Urothelium cell line (cell line): ENCODE results near the gene CDK5RAP3.

ENCODE experiments used
- DNase-seq: peaks from one replicate; pipeline ENCODE4 v3.0.0; 2011; ENCODE audit warnings: low spot score, mixed read lengths
- FAIRE-seq: peaks from 2 replicates; lab custom pipeline; 2011; peaks lifted over from hg19 to GRCh38; lab: Jason Lieb, UNC

CDK5RAP3 gene

GRCh38 chr17:47946929-47947397 lies 23.9 kb upstream of the CDK5RAP3 start:
- FAIRE-seq = peak; percentile 88
- DNase-seq = peak; percentile 94

GRCh38 chr17:47948706-47949196 lies 22.2 kb upstream of the CDK5RAP3 start:
- FAIRE-seq (no peak), DNase-seq (no peak)

DNA sequence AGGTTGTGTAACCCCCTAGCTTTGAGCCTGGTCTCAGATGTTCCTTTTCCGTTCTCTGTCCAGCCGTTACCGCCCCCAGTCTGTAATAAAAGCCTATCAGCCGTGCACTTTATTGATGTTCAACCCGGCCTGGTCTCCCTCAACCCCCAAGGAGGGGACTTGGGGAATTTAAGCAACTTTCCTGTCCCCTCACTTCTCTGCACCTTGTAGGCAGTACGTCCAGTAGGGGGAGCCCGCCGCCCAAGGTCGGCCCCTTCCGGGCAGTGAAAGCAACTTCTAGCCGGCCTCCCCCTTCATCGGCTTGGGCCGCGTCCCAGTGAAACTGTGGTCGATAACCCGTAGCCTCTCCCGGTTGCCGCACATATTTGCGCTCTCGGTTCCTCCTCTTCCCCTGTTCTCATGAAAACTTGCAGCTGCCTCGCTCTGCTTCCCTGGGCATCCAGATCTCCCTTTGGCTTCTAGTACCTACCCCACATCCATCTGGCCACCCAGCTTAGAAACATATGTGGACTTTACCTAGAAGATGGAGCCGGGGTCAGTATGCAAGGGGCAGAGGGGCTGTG lies 21.6 kb upstream of the CDK5RAP3 start:
- DNase-seq = peak; percentile 81
- FAIRE-seq = peak; percentile 50

DNA sequence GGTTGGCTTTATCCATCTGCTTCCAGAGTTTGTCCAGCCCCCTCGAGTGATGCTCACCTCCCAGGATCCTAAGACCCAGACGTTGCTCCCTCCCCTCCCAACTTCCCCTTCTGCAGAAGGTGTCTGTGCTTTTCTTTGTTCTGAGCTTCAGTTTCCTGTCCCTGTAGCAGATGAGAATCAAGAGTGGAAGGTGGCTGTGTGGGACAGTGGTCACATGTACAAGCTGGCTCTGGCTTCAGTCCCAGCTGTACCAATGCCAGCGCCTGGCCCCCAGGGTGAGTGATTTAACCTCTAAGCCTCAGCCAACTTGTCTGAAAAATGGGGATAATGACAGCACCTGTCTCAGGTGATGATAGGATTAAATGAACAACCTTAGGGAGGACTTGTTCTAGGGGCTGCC lies 21.0 kb upstream of the CDK5RAP3 start:
- FAIRE-seq (no peak), DNase-seq (no peak)

- FAIRE-seq (no peak), DNase-seq (no peak)
Observed at GRCh38 chr17:47950448-47950847, 20.5 kb upstream of the CDK5RAP3 start.

GRCh38 chr17:47952171-47953021 lies 18.5 kb upstream of the CDK5RAP3 start:
- no peak for DNase-seq
- FAIRE-seq = no peak

GRCh38 chr17:47953909-47954308 lies 17.0 kb upstream of the CDK5RAP3 start:
- FAIRE-seq (no peak), DNase-seq (no peak)

- no peak for FAIRE-seq
Observed at GRCh38 chr17:47955497-47956461, 15.1 kb upstream of the CDK5RAP3 start.

DNA sequence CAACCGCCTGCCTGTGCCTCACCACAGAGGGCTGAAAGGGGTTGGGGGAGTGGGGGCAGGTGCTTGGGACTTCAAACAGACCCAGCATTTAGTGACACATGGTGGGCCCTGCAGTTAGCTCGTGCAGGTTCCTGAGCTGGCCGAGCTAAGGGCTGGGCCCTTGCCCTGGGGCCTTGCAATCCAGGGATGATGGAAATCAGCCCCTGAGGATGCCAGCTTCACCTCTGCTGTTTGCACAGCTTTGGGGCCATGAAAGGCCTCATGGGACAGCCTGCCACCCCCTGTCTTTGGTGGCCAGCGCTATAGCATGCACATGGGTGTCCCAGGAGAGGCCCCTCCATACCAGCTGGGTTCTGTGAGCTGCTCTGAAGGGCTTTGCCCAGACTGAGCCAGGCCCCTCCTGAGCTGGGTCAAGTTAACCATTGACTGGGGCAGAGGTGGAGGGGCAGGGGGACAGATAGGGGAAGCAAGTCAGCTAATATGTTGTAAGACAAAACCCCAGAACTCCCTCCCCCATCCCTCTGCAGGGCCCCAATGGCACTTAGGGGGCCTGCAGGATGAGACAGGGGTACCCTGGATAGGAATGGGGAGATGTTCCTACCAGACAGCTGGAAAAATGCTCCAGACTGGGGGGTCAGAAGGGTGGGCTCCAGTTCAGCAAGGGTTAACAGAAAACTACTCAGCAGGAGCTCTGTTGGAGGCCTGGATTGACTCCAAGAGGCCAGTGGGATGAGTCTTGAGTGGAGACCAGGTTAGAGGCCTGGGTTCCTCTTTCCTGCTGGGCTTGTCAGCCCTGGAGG lies 13.9 kb upstream of the CDK5RAP3 start:
- no peak for DNase-seq
- no peak for FAIRE-seq

More at GRCh38 chr17:47955497-47956461, 15.1 kb upstream of the CDK5RAP3 start:
- no peak for DNase-seq

DNA sequence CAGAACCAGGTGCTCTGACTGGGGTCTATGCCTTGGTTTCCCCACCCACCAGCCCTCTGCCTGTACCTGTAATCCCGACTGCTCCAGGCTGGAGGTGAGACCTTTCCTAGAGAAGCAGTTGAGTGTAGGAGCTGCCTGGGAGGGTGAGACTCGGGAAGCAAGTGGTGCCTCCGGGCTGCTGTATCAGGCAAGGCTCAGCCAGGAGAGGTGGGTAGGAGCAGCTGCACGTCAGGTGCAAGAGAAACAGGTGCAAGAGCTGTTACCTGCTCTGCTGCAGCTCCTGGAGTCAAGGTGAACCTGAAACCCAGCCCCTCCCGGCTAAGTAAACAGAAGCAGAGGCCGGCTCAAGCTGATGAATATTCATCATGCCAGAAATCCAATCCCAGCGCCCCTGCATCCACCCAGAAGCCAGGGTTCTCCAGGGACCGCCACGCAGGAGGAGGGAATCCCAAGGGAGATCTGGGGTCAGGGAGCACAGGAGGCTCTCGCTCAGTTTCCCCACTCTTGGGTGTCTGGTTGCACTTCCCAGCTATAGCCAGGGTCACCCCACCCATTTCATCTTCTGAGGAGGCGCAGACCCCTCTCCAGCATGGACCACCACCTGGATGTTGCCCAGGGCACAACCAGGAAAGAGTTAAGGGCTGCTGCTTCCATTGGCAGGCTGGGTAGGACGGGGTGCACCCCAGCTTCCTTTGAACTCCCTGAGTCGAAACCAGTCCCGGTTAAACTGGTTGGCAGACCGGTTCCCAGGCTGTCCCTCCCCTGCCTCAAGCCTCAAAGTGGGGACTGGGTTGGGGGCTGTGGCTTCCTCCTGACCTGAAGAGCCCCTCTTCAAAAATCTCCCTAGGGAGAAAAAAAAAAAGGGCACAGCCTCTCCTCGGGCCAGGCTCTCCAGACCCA lies 13.1 kb upstream of the CDK5RAP3 start, which contains the start of gene PRR15L:
TSS of gene PRR15L (minus strand) at position 293 of the 900 bp plus-strand sequence. CDS start 4,649 bp downstream, outside the sequence.
- FAIRE-seq (no peak), DNase-seq (no peak)

- DNase-seq = no peak
- no peak for FAIRE-seq
Observed at GRCh38 chr17:47959825-47960655, 10.9 kb upstream of the CDK5RAP3 start.

GRCh38 chr17:47961406-47961805 lies 9.5 kb upstream of the CDK5RAP3 start:
- DNase-seq (no peak), FAIRE-seq (no peak)

- FAIRE-seq (no peak), DNase-seq (no peak)
Observed at GRCh38 chr17:47962901-47963300, 8.0 kb upstream of the CDK5RAP3 start.

- DNase-seq (no peak), FAIRE-seq (no peak)
Observed at GRCh38 chr17:47964856-47965255, 6.1 kb upstream of the CDK5RAP3 start.

DNA sequence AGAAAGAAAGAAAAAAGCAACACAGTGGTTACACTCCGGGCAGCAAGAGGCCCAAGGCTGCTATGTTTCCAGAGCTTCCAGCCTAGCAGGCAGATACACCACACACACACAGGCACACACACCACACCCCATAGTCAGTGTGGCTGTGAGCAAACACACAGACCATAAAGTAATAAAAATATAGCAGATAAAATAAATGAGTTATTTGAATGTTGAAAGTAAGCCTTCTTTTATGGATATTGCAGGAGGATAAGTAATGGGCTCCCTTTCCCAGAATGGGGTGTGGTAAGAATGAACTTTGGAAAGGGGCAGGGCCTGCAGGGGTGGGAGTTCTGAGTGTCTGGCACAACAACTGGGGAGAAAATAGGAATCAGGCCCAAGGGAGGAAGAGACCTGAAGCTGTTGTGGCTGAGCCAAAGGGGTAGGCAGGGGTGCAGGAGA lies 4.8 kb upstream of the CDK5RAP3 start:
- DNase-seq = no peak
- FAIRE-seq = no peak

- DNase-seq = no peak
- no peak for FAIRE-seq
Observed at GRCh38 chr17:47967607-47968252, 3.2 kb upstream of the CDK5RAP3 start.

DNA sequence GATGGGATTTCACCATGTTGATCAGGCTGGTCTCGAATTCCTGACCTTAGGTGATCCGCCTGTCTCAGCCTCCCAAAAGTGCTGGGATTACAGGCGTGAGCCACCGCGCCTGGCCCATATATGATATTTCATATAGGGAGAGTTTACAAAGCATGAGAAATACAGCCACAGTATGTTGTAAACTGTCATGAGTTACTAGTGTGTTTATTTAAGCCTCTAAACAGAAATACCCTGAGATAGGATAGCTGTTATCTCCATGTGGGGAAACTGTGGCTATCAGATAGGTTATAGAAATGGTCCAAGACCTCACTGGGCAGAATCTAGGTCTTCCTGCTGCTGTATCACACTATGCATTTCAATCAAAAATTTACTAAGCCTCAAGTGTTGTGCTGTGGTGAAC lies 2.1 kb upstream of the CDK5RAP3 start:
- FAIRE-seq (no peak), DNase-seq (no peak)
